Jurkat, Clone E6-1 (cell line): ENCODE measurements around the gene DDX25. TPM values are rescaled to one million over a fixed set of nuclear protein-coding genes. Genes with fewer than 3 reads are reported as not detected.
"Not testable (repeated sequence)": the region's sequence is repeated elsewhere in the genome, so short reads cannot be mapped to it uniquely, and the experiment has no call there.

ENCODE experiments used
- DNase-seq: peaks from one replicate; pipeline ENCODE4 v3.0.0-alpha.2; 2011; ENCODE audit warnings: low read depth, low spot score
- H3K4me3 ChIP-seq: 2 replicates; pipeline ENCODE4 v1.5.1; 2011; ENCODE audit warnings: mild to moderate bottlenecking, low read length, control low read depth, moderate library complexity
- polyA plus RNA-seq: library from polyadenylated mRNA; unstranded; fragments of >200 nt; gene quantifications from one replicate; pipeline ENCODE4 v1.2.1, GENCODE V29; 2012; ENCODE audit warnings: missing spikeins; ENCODE audit not compliant: insufficient read length, insufficient read depth

Gene DDX25
- 44.7 TPM for polyA plus RNA-seq

DNA sequence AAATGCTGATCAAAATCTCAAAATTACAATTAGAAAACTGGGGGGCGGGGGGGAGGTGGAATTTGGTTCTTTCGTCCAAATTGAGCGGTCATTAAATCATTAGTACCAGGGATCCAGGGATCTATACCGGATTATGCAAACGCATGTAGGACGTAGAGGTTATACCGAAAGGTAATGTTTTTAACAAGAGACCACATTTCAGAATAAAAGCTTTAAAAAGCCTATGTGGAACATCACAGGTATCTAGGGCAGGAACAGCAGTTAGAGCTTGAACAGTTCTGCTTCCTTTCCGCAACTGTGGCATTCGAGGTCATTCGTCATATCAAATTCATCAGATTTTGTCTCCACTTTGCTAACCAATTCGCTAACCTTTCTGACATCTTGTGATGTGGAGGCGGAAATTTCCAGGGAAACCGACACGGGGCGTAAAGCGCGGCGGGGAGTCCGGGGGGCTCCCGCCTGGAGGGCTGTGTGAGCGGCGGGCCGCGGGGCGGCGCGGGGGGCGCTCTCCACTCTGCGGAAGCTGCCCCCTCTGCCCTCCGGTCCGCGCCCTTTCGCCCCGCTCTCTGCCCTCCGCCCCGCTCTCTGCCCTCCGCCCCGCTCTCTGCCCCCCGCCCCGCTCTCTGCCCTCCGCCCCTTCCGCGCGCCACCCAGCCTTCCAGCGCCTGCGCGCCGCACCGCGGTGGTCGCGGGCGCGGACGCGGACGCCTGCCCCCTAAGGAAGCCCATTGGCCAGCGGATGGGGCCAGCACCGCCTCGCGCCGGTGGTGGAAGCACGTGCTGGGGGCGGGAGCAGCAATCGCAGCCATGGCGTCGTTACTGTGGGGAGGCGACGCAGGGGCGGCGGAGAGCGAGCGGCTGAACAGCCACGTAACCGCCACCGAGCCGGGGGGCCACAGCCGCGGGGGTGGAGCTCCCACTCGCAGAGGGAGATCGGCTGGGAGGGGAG lies at the start of gene DDX25:
TSS of gene DDX25 (plus strand) at position 798 of the 949 bp plus-strand sequence. CDS start at position 808, 10 bp downstream.
- DNase-seq, result peak; percentile 60
- H3K4me3 ChIP-seq, result peak within 1 kb of the TSS; percentile 77

- not testable (repeated sequence) for DNase-seq, H3K4me3 ChIP-seq
These were observed 46.6 kb upstream of the DDX25 start for GRCh38 chr11:125857670-125858069.

DNA sequence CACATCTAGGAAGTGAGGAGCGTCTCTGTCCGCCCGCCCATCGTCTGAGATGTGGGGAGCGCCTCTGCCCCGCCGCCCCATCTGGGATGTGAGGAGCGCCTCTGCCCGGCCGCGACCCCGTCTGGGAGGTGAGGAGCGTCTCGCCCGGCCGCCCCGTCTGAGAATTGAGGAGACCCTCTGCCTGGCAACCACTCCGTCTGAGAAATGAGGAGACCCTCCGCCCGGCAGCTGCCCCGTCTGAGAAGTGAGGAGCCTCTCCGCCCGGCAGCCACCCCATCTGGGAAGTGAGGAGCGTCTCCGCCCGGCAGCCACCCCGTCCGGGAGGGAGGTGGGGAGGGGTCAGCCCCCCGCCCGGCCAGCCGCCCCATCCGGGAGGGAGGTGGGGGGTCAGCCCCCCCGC lies 41.5 kb upstream of the DDX25 start:
- DNase-seq, H3K4me3 ChIP-seq: not testable (repeated sequence)

DNA sequence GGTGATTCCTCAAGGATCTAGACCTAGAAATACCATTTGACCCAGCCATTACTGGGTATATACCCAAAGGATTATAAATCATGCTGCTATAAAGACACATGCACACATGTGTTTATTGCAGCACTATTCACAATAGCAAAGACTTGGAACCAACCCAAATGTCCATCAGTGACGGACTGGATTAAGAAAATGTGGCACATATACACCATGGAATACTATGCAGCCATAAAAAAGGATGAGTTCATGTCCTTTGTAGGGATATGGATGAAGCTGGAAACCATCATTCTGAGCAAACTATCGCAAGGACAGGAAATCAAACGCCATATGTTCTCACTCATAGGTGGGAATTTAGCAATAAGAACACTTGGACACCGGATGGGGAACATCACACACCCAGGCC lies 39.0 kb upstream of the DDX25 start:
- H3K4me3 ChIP-seq, DNase-seq: not testable (repeated sequence)

GRCh38 chr11:125869521-125869920 lies 34.8 kb upstream of the DDX25 start:
- DNase-seq, result no peak
- no peak overlapping the region for H3K4me3 ChIP-seq

DNA sequence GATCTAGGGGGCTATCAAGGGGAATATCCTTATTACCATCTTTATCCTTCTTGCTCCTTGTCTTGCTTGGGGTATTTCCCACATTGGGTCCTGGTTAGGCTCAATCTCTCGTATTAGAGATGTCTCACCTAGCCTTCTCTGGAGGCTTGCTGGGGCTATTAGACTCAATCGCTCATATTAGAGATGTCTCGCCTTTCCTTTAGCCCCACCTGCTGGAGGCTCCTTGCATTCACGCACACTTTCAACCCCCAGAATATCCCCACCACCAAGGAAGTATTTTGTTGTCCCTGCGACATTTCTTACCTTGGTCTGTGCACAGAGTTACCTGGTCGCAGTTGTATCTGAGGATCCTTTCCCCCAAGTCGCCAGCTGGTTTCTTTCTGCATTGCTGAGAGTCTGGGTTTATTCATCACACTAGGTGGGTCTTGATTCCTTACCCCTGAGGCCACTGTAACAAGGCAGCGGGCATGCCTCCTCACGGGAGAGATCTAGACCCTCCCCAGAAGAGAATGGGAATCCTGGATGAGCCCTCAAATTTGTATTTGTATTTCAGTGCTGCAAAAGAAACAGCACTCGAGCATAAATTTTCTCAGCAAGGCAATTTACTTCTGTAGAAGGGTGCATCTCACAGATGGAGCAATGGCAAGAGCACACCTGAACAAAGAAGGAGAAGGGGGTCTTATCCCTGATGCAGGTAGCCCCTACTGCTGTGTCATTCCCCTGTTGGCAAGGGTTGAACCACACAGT lies 32.7 kb upstream of the DDX25 start:
- H3K4me3 ChIP-seq, result no peak overlapping the region
- peak; percentile 60 for DNase-seq

DNA sequence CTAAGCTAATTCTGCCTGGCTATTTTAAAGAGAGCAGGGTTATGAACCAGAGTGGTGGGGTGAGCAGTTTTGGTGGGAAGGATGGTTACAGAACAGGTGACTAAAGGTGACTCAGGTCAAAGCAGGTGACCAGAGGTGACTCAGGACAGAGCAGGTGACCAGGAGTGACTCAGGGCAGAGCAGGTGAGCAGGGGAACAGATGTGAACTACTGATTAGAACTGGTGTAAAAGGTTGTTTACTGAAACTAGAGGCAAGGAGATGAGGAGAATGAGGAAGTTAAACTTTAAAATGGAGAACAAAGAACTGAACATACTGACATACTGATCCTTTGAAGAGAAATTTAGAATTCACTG lies 32.2 kb upstream of the DDX25 start:
- DNase-seq, result no peak
- H3K4me3 ChIP-seq, result no peak overlapping the region

- no peak for DNase-seq
- no peak overlapping the region for H3K4me3 ChIP-seq
These were observed 30.3 kb upstream of the DDX25 start for GRCh38 chr11:125873881-125874555.

DNA sequence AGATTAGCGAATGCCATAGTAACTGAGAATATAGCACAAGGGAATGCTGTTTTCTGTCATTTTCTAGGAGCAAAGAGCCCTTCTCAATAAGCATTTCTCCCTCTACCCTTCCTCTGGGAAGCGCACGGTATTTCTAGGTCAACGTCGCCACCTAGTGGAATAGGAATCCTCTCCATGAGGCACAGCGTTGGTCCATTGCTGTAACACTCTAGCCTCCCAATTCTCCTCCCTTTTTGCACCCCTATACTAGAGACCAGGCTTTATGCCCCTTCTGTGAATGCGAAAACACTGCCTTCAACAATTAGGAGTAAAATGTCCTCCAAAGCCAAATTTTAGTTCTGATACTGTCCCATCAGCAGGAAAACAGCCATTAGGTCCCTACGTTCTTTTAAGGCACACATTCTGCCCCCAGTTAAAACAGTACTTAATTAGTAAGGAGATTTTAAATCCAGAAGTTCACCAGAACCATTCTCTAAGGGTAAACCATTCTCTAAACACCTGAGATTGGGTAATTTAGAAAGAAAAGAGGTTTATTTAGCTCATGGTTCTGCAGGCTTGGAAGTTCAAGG lies 29.7 kb upstream of the DDX25 start:
- no peak overlapping the region for H3K4me3 ChIP-seq

GRCh38 chr11:125881291-125881690 lies 23.0 kb upstream of the DDX25 start:
- H3K4me3 ChIP-seq, result no peak overlapping the region
- DNase-seq, result no peak

More for the DNA sequence above, 29.7 kb upstream of the DDX25 start:
- DNase-seq, result peak; percentile 48

DNA sequence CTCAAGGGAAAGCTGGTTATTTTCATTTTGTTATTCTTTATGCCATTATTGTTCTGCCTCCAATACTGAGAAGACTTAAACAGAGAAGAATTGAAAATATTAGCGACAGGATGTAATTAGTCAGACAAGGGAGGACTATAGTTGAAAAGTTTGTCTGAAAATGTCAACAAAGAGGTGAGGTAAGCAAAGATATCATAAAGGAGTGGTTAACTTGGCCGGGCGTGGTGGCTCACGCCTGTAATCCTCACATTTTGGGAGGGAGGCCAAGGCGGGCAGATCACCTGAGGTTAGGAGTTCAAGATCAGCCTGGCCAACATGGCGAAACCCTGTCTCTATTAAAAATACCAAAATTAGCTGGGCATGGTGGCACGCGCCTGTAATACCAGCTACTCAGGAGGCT lies 20.9 kb upstream of the DDX25 start:
- DNase-seq, result no peak
- H3K4me3 ChIP-seq, result no peak overlapping the region

- H3K4me3 ChIP-seq, result no peak overlapping the region
- DNase-seq, result no peak
These were observed 17.3 kb upstream of the DDX25 start for GRCh38 chr11:125886997-125887372.

DNA sequence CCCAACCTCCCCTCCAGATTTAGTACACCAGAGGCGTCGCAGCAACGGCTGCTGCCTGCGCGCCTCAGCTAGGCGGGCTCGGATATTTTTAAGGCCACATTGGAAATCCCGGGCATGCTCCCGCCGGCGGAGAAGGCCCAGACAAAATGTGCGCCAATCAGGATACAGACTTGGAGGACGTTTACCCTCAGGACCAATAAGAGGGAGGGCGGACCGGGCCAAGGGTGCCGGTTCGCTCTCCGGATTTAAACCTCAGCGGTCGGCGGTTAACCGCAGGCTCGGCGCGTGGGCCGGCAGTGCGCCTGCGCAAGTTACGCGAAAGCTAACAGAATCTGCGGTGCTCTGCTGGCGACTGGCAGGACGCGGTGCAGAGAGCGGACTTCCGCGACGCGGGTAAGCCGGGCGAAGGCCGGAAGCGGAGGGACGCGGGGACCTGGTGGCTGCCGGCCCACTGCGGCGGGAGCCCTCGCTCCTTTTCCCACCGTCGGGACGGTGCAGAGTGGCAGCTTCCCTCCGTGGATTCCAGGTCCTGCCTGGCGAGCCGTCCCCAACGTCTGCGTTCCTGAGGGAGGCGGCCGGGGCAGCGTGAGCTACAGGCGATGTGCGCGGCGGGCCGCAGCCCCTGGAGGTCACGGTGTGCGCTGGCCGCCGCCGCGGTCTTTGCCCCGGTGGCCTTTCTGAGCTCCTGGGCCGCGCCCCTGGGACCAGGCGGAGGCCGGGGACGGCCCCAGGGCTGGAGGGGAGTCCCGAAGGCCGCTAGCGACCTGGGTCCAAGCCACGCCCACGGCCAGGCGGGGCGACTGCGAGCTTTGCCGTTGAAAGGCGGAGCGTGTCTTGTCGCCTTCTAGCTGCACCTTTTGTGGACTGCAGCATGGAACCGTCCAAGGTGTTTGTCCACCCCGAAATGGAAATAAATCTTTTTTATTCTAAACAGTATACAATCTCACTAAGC lies 16.7 kb upstream of the DDX25 start, which contains the start of gene HYLS1:
TSS of gene HYLS1 (plus strand) at position 296 of the 952 bp plus-strand sequence. CDS start 11,701 bp downstream, outside the sequence.
- DNase-seq, result peak; percentile 86
- H3K4me3 ChIP-seq, result peak within 1 kb of the TSS; percentile 71

DNA sequence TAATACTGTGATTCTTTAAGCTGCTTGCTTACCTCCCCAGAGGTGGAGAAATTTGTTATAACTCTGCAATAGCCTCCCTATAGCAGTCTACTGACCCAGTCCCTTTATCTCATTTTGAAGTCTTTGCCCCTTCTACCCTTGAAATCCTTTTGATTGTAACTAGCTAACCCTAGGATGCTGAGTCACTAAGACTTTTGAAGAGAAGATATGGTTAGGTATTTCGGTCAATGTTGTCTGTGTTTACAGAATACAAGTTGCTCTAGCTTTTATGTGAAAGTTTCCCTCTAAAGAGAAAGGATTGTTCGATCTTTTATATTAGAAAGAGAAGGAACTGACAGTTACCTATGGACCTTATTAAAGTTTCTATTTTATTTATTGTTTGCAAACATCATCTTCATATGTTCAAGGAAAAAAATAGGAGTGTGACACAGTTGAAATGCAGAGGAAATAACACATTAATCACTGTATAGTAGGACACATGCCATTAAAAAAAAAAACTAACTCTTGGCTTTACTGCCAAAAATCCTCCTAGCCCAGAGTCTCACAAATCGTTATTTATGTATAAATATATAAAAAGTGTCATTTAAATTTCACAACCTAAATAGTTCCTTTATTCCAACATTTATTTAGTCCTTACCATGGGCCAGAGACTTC lies 13.7 kb upstream of the DDX25 start:
- DNase-seq, result no peak

DNA sequence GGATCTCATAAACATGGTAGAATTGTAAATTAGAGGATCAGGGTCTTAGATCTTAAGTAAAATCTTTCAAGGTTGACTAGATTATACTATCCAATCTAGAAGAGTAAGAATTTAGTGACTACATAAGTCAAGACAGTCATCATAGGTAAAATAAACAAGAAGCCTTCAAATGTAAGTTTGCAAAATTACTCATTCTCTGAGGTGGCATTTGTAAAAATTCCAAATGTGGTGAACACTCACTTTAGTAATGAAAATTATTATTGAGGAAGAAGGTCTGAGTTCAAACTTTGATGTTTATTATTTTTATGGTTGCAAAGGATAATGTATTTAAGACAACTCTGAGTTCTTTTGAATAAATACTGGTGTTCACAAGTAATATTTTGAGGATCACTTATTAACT lies 12.2 kb upstream of the DDX25 start:
- no peak overlapping the region for H3K4me3 ChIP-seq
- no peak for DNase-seq

More for the DNA sequence above, 13.7 kb upstream of the DDX25 start:
- H3K4me3 ChIP-seq, result no peak overlapping the region

- no peak overlapping the region for H3K4me3 ChIP-seq
- DNase-seq, result no peak
These were observed 11.3 kb upstream of the DDX25 start for GRCh38 chr11:125892994-125893393.

DNA sequence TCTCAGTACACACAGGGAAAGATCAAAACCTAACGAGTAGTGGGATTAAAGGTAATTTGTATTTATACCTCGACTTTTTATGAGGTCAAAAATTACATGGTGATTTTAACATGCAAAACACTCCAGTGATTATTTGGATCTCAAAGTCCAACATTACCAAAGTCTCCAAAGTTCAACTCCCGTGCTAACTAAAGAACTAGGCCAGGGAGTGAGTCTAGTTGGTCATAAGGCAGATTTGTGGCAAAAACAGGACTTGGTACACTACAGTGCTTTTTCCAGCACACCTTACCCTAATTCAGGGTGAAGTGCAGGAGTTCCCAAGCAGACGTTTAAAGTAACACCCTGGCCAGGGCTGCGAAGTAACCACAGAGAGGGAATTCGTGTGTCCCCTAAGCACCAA lies 2.4 kb upstream of the DDX25 start:
- DNase-seq, result no peak
- H3K4me3 ChIP-seq, result peak overlapping the region; percentile 77
